GM21526 (cell line): ENCODE data around the gene TMCC2.
"Not testable (repeated sequence)": the region's sequence is repeated elsewhere in the genome, so short reads cannot be mapped to it uniquely, and the experiment has no call there.

Experiments used
- ATAC-seq: cut with Tn5 transposase; IDR thresholded peaks from one replicate; pipeline ENCODE4 v1.9.1; 2021; ENCODE audit warnings: moderate library complexity; ENCODE audit not compliant: unreplicated experiment, low FRiP score

The TMCC2 gene

GRCh38 chr1:205211839-205212536 lies 15.8 kb upstream of the TMCC2 start:
- no peak for ATAC-seq

DNA sequence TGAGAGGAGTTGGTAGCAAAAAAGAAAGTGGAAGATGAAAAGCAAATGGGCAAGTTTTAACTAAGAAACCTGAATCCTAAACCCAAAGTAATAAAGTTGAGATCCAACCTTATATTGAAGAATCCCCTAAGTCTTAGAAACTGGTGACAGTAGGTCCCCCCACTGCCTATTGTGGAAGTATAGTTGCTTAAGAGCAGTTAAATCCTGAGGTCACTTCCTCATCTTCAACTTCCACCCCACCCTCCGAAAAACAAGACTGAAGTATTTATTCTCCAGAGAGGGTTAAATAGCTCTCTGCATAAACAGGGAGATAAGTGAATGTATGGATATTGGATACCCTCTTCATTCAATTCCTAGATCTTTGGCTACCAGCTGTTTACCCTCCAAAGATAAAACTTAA lies 13.0 kb upstream of the TMCC2 start:
- ATAC-seq, result no peak

DNA sequence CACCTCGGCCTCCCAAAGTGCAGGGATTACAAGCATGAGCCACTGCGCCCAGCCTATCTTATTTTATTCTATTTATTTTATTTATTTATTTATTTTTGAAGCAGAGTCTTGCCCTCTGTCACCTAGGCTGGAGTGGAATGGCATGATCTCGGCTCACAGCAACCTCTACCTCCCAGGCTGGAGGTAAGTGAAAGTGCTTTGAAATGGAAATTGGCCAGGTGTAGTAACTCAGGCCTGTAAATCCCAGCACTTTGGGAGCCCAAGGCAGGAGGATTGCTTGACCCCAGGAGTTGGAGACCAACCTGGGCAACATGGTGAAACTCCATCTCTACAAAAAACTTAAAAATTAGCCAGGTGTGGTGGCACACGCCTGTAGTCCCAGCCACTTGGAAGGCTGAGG lies 11.2 kb upstream of the TMCC2 start:
- ATAC-seq, result no peak

DNA sequence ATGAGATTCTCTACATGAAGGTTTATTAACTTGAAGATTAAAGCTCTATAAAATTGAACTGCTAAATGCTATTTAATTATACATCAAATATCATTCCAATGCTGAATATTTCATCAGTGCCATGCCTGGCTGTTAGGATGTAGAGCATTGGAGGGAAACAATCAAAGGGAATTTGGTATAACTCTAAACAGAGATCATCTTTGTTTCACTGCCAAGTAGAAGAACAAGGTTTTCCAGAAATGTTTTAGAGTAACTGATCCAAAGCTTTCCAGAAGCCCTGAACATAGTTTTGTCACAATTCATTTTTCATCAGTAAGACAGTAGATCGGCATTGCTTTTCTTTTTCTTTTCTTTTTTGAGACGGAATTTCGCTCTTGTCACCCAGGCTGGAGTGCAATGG lies 10.3 kb upstream of the TMCC2 start:
- no peak for ATAC-seq

GRCh38 chr1:205220421-205220820 lies 7.3 kb upstream of the TMCC2 start:
- no peak for ATAC-seq

DNA sequence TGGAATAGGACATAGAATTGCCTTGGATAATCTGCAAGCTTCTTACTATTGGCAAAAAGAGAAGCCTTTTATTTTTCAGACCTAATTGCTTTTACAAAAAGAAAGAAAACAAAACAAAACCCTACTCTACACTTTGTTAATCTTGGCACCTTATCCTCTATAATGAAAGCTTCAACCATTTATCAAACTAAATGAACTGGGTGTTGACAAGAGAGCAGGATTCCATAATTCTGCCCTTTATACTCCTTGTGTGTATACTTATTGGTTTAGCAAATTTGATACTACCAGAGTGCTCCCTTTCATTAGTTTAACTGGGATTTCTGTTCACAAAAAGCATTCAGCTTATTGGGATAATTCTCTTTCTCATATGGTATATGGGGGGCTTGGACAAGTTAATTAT lies 3.0 kb upstream of the TMCC2 start:
- ATAC-seq, result no peak

DNA sequence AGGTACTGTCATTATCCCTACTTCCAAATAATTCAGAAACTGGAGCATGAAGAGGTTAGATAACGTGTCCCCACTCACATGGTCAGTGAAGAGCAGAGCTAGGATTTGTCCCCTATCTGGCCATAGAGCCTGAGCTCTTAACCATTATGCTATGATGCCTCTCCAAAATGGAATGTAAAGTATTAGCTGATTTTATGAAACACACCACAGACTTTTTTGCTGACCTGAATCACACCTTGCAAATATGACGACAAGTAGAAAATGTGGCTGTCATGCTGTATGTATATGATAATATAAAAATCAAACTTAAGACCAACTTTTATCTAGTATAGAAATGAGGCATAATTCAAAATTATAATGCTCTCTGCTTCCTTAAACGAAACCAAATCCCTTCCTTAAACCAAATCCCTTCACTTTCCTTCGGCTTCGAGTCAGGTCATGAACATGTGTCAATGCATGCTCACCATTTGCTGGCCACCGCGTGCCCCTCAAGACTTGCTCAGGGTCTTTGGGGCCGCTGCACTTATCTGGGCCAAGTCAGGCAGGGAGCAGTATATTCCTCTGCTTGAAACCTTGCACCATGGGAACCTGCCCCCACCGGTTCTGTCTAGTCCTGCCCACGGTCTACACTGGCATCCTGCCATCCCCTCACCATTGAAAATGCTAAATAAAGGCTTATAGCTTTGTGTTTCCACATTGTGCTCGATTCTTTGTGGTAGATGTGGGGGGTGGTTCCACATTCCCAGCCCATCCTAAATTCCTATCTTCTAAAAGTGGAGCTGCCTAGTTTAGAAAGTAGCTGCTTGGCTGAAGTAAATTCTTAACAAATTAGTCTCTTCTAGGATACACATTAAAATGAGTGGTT lies 1.6 kb upstream of the TMCC2 start:
- ATAC-seq, result no peak

DNA sequence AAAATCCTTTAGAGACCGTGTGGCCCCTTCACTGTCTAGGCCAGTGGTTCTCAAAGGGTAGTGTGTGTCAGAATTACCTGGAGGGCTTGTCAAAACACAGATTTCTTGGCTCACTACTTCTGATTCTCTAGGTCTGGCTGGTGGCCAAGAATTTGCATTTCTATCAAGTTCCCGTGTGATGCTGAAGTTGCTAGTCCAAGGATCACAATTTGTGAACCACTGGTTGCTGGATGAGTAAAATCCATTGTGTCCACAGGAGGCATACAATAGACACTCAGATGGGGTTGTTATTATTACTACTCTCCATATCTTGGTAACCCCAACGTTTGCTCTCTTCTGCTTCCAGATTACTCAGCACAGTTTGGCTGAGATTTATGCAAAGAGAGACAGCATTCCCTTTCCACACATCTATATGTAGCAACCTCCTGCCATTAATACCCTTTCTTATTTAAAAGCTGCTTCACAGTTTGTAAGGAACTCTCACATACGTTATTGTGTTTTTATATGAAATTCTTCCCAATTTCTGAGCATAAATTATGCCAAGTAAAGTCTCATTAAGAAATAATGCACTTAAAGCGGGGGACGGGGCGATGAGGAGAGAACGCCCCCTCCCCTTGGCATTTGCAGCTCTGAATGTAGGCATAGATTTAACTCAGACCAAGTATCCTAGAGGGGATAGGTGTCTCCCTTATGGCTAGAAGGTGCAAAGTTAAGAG lies 720 bp upstream of the TMCC2 start:
- no peak for ATAC-seq

- peak; percentile 14 for ATAC-seq
Measured at GRCh38 chr1:205228093-205228521, 361 bp downstream of the TMCC2 start.

DNA sequence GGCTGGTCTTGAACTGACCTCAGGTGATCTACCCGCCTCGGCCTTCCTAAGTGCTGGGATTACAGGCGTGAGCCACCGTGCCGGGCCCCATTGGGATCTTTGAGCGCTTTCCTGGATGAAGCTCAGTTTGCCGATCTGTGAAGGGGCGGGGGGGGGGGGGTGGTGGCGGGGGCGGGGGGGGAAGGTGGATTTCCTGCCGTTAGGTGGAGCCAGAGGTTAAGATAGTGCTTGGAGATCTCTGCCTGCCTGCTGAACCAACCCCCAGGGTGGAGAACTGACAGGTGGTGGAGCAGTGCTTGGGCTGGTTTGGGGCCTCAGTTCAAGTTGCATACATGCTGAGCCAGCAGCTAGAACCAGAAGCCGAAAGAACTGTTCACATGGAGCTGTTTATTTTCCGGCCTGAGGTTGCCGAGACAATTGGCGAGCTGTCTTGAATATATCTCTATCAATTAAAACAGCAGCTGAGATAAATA lies 1.7 kb downstream of the TMCC2 start:
- no peak for ATAC-seq

GRCh38 chr1:205229916-205230700 lies 2.4 kb downstream of the TMCC2 start:
- no peak for ATAC-seq

DNA sequence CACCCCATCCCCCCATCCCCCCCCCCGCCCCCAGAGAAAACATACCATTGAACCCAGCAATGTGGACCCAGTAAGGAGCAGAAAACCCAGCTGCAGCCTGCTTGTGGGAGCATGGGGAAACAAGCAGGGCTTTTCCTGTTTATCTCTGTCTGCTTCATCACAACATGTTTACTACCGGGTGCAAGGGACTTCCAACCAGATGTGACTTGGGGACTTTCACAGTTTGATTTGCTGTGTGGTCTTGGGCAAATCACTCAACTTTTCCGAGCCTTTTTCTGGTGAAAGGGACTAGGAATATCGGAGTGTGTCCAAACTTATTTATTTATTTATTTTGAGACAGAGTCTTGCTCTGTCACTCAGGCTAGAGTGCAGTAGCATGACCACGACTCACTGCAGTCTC lies 3.2 kb downstream of the TMCC2 start:
- no peak for ATAC-seq

GRCh38 chr1:205232127-205232820 lies 4.5 kb downstream of the TMCC2 start:
- ATAC-seq, result no peak

- no peak for ATAC-seq
Measured at GRCh38 chr1:205232945-205233397, 5.2 kb downstream of the TMCC2 start.

DNA sequence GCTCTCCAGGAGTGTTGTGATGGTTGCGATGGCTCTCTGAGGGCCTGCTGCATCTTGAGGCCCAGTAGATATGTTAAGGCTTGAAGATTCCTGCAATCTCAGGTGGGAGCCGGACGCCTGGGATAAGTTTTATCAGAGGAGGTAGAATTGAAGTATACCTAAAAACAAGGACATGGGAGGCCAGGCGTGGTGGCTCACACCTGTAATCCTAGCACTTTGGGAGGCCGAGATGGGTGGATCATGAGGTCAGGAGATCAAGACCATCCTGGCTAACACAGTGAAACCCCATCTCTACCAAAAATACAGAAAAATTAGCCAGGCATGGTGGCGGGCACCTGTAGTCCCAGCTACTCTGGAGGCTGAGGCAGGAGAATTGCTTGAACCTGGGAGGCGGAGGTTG lies 6.2 kb downstream of the TMCC2 start:
- ATAC-seq, result not testable (repeated sequence)

GRCh38 chr1:205235951-205236350 lies 8.2 kb downstream of the TMCC2 start:
- ATAC-seq, result no peak

GRCh38 chr1:205236526-205236925 lies 8.8 kb downstream of the TMCC2 start:
- ATAC-seq, result no peak

- ATAC-seq, result no peak
Measured at GRCh38 chr1:205236951-205237475, 9.3 kb downstream of the TMCC2 start.
